GM18861 (cell line): ENCODE measurements around the gene CELF4.

ENCODE experiments used
- ATAC-seq: cut with Tn5 transposase; IDR thresholded peaks from one replicate; pipeline ENCODE4 v1.9.1; 2021; ENCODE audit not compliant: unreplicated experiment

Gene CELF4

DNA sequence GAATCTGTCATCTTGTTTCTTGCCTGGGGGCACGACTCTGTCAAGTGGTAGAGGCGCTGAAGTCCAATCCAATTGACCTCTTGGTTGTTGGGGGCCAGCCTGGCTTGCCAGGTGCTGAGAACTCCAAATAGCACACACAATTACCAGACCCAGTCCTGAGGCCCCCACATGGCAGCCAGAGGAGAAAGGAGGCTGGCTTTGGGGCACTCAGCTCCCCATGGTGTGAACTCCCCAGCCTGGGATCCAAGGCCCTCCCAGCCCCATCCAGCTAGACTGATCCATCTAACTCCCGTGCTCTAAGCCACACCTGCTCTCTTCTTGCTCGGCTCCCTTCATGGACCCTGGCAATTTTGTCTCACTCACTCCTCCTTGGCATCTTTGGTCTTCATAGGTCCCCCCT, 170.0 kb downstream of the CELF4 start:
- no peak for ATAC-seq

DNA sequence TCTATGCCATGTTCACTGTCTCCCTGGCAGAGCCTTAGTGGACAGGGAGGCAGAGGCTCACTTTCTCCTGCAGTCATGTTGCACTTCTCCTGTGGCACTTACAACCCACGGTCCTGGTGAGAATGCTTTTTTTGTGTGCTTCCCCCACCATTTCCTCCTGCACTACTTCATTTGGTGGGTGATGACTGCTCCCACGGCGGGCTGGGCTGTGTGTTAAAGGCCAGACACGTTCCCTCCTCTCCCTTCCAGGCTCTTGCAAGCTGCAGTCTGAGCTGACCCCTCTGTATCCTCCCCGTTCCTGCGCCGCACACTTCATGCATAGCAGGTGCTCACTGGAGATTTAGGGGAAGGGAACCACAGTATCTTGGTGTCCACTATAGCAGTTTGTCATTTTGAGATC, 170.5 kb downstream of the CELF4 start:
- ATAC-seq = no peak

DNA sequence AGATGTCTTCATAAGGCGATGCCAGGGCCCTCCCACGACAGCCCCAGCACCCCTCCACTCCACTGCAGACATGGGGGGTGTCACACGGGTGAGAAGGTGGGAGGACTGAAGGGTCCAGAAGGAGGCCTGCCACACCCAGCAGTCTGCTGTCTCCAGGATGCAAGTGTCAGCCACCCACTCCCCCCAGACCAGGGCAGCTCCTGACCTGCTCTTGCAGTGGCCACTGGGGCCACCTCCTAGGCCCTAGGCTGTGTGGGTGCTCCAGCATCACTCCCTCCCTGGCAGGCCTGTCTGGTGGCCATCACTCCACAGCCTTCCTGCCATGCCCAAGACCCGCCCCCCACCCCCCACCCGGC, 171.0 kb downstream of the CELF4 start:
- ATAC-seq = no peak

DNA sequence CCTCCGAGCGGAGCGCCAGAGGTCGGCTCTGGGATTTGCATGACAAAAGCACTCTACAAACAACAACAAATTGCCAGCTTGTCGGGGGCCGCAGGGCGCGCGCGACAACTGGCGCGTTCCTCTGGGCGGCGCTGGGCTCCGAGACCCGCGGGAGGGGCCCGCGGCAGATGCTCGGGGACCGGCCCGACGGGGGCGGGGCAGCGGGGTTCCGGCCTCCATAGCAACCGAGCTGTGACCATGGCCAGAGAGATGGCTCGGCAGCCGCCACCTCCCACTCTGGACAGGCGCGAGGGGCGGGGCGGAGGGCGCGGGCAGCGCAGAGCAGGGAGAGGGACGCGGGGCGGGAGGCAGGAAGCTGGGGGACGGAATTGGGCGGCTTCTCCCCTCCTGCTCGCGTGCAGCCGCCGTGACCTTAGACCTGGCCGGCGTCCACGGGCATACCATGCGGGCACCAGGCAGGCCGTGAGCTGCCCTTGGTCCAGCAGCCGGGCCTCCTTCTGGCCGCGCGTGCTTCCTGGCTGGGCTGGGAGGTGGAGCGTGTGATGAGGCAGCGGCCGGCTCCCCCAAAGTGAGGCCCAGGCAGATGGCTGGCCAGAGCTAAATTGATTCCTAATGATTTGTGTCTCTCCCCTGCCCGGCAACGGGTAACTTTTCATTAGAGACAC, 171.5 kb downstream of the CELF4 start:
- no peak for ATAC-seq

DNA sequence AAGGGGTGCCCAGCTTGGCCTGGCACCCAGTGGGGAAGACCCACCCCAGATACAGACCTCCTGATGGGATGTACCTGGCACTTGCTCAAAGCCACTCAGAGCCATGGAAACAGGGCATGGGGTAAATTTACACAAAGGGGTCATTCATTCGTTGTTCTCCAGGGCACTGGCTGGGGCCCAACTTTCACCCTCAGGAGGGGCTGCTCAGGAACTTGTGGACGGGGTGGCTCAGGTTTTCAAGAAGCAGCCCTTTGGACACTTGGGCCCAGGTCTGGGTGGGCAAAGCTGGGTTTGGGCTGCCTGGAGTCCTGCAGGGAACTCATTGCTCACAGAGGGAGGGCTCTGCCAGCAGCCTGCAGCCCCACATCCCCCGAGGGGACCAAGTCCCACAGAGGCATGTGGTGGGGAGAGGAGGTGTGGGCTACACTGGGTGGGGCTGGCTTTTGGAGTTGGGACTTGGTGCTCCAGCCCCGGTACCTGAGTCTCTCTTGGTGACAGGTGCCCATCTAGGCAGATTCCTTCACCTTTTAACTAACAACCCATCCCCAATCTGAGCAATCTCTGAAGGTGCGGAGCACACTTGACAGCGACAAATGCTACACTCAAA, 172.3 kb downstream of the CELF4 start:
- no peak for ATAC-seq

DNA sequence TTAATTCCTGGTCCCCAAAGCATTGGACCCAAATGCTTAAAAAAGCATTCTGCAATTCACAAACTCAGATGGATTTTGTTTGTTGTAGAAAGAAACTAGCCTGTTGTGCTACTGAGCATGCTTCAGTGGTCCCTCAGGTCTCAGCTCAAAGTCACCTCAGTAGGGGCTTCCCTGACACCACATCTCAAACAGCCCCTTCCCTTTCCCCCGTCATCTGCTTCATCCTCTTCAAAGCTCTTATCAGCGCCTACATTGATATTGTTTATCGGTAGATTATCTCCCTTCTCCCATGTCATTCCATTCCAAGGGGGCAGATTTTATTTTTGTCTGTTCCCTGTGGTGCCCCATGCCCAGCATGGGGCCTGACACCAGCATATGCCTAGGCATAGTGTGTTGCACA, 172.9 kb downstream of the CELF4 start:
- ATAC-seq = no peak

DNA sequence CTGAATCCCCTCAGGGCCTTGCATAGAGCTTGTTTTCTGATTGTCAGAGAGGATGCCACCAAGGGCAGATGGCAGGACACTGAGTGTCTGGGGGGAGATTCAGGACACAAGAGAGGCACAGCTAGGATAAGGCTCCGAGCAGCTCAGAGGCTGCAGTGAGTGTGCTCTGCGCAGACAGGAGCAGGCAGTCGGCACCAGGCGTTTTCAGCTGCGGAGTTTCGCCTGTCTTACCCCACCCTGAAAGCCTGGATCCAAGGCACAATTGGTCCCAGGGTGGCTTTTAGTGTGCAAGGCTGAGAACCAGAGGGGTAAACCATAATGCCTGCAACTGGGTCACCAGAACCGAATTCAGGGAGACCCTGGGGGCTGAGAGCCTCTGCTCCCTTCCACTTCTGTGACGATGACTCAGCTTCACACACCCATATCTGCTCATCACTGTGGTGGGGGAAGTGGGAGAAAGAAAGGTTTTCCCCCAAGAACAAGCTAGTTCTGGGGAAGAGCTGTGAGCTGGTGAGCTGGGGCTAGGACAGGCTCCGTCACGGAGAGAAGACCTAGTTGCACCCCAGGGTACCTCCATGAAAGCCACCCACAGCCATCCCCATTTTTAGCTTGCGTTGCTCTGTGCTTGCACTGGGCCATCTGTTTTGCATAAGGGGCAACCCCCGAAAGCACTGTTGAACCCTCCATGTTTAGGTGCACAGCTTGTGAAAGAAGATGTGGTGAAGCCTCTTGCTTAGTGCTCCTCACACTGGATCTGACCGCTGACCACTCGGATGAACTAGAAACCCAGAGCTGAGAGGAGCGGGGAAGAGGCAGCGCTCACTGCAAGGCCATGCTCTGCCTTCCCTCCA, 173.7 kb downstream of the CELF4 start:
- ATAC-seq = peak; percentile 59

DNA sequence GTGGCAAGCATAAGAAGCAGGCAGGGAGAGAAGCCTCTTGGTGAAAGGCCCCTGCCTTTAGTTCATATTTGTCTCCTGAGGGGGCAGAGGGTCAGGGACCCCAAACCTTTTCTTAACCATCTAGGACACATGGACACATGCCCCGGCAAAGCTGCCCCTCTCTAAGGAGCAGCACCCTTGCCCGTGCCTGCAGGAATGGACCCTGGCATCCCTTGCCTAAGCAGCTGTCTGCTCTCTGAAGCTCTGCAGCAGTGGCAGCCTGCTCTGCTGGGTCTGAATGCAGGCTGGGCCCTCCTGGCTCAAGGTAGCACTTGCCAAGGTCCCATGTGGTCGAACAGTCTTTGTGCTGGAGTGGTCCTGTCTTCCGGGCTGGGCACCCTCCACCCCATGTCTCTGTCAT, 174.4 kb downstream of the CELF4 start:
- no peak for ATAC-seq

DNA sequence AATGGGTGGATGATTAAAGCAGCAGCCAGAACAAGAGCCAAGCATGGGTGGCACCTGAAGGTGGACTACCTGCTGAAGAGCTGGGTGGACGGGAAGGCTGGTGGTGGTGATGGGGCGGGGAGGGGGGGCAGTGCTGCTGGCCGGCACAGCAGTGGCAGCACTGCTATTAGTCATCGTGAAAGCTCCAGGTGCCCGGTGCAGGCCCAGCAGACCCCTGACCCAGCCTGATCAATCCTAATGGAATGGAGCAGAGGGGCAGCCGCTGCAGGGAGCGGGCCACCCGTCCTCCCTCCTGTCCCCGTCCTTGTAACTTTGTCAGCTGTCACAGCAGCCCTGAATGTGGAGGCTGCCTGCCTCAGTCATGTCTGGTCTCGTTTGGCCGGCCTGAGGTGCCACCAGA, 174.9 kb downstream of the CELF4 start:
- no peak for ATAC-seq

DNA sequence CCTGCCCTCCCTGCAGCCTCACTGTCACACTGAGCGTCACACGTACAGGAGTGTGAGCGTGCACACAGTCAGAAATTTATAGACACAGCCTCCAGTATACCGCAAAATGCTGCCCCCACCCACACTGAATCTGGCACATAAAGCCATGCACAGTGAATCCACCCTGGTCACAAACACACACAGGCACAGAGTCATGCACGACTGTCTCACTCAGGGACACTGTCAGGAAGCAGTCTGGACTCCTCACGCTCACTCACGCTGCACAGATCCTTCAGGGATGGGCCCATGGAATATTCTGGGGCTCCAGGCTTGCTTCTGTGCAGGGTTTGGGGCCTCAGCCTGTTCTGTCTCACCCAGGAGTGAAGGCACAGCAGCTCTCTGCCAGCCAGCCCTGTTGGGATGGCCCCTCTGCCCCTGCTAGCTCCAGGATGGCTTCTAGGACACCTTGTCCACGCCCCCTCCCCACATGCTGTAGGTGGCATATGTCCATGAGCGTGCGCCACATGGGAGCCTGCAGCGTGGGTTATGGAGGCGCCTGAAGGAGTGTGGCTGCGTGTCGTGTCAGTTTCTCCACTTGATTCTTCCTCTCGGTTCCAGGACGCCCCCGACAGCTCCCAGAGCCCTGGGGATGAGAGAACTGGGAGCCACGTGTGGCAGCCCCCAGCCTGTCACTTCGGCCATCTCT, 175.8 kb downstream of the CELF4 start:
- ATAC-seq = no peak

DNA sequence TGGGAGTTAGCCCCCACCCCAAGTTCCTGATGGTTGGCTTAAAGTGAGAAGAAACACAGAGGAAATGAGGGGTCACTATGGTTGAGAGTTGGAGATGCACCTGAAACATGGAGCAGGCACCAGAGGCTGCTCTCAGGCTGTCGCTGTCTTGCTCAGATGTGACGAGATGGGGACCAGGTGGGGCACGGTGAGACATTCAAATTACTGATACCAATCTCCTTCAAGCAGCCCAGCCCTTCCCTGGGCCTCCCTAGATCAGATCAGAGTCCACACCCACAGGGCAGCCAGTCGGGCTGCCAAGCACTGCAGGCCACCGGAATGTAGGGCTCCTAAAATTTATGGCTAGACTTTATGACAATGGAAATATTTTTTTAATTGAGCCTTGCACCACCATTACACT, 176.6 kb downstream of the CELF4 start:
- ATAC-seq = no peak

DNA sequence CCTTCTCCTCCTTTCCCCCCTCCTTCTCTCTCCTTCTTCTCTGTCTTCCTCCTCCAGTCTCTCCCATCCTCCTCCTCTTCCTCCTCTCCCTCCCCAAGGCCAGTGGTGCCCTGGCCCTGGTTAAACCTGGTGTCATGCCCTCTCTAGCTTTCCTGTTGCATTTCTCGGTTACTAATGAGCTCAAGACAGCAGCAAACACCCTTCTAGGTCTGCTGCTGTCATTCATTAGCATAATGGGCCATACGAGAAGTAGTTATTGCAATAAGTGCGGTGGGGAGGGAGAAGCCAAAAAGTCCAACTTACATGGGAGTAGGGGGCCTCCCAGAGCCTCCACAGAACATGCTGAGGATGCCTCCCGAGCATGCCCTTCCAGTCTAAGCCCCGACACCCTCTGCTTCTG, 177.2 kb downstream of the CELF4 start:
- no peak for ATAC-seq

DNA sequence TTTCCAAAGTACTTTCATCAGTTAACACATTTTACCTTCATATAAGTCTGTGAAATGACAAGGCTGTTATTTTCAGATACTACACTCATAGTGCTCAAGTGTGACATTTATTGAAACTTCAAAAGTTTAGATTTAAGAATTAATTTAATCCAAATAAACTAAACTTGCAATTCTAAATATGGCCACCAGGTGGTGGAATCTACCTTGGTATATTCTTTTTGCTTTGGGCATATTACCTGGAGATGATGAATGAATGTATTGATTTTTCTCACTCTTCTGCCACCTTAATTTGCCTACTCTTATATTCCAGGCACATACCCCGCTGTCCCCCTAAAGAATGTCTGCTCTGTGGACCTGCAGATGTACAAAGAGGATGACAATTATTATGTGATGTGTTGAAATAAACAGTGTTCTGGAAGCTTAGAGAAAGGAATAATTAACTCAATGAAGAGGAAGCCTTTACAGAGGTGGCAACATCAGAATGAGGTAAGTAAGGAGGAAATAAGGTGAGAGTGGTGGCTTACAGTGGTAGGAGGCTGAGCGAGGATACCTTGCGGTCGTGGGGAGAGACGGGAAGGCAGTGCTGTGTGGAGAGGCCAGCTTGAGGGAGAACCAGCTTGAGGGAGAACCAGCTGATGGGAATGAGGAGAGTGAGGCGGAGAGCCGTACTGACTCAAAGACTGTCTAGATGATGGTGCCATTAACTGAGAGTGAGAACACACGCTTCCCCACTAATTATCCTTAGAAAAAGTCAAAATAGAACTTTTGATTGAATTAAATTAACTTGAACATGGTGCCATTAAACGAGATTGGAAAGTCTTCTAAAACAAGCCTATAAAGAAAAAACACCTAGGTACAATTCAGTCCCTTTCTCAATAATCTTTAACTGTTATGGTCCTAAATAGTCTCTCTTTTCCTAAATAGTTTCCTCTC, 179.5 kb downstream of the CELF4 start:
- ATAC-seq = no peak

DNA sequence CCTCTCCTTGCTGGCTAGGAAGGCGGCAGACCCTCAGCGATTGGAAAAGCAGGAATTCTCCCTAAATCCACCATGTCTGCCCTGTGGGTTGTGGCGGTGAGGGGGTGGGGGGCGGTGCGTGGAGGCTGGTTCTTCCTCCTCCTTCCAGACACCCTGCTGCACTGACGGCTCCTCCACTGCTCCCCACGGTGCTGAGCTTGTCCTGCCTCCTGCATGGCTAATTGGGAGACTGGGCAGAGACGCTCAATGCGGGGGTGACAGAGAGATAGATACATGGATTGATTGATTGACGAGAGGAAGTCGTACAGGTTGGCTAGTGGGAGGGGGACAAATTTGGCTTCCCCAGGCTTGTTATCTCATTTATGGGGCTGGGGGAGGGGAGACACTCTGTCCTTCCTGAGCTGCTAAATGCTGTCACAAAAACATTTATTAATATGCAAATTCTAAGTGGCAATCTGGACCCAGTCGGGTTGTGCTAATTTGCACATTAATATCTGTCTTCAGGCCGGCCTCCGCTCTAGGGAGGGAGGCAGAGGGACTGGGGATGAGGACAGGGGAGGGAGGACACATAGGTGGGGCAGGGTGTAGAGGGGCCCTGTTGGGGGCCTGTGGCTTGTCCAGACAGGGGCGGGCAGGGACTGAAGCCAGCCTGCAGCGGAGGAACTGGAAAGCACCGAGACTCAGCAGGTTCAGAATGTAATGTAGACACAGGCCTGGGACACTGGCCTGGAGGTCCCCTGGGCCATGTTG, 181.6 kb downstream of the CELF4 start:
- no peak for ATAC-seq

DNA sequence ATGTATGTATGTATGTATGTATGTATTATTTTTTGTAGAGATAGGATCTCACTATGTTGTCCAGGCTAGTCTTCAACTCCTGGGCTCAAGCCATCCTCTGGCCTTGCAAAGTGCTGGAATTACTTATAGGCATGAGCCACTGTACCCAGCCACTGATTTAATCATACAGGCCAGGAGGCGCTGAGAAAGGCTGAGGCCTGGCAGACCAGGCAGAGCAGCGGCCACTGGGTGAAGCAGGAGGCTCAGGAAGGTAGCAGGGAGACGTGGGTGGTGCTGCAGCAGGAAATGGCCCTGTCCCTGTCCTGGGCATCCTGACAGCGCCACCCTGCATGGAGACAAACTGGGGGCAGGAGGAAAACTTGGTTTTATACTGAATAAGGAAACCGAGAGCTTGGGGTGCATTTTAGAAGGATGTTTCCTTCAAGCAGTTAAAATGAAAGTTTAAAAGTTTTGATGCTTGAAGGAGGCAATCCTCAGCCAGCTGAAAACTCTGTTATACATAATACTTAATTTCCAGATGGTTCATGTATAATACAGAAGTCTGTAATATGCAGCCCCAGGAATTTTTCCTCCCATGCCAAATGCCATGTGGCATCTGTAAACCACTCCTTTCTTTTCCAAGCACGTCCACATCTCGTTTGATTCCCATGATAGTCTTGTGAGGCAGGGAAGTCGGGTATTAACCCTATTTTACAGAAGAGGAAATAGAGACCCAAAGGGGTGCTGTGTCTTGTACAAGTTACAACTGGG, 182.4 kb downstream of the CELF4 start:
- ATAC-seq = no peak

DNA sequence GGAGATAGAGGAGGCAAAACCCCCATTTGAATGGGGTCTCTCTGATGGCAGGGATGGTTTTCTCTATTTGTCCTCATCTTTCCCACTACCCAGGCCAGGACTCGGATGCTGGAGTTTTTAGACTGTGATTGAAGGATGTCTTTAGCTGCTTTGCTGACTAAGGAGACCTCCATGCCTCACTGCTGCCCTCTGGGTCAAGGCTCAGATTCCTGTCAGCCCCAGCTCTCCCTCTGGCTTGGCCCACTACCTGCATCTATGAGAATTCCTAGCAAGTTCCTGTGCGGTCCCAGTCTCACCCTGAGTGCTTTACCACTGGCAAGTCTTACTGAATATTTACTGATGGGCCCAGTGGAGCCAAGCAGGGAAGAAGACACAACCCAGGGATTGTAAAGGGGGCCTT, 184.0 kb downstream of the CELF4 start:
- ATAC-seq = no peak

DNA sequence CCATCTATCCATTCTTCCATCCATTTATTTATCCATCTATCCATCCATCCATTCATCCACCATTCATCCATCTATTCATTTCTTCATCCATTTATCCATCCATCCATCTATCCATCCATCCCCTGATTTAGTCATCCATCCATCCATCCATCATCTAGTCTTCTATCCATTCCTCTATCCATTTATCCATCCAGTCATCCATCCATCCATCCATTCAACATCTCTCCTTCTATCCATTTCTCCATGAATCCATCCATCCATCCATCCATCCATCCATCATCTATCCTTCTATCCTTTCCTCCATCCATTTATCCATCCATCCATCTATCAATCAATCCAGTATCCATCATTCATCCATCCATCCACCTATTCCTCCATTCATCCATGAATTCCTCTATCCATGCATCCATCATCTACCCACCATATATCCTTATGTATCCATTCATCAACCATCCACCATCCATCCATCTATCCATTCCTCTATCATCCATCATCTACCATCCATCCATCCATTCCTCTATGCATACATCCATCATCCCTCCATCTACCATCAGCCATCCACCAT, 185.0 kb downstream of the CELF4 start:
- ATAC-seq = no peak

DNA sequence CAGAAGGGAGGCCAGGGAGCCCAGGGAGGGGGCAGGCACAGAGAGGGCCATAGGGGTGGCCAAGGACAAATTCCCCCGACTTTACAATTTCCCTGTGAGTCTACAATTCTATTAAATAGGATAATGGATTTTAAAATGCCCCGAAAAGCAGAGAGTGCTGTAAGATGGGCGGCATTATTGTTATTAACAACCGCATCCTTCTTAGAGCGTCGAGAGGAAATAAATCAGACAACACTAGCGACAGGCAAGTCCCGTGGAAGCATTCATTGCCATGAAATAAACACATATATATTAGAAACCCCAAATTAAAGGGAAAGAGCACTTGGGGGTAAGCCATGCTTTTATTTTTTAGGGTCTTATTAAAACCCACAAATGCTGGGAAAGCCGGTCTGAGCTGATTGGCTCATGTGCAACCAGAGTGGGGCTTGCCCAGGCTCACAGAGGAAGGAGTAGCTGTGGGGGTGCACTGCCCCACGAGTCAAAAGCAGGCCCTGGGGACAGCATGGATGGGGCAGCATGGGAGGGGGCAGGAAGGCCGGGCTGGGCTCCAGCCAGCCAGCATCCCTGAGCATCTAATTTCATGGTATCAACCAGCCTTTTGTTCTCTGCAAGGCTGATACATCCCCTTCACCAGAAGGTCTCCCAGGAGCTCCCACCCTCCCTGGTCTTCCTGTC, 187.1 kb downstream of the CELF4 start:
- no peak for ATAC-seq
